ENCODE data around the gene FANK1. TPM values are rescaled to one million over a fixed set of nuclear protein-coding genes. Genes with fewer than 3 reads are reported as not detected.

The FANK1 gene
- polyA plus RNA-seq, 1 donor from 2014 or later, result 3.1 TPM

DNA sequence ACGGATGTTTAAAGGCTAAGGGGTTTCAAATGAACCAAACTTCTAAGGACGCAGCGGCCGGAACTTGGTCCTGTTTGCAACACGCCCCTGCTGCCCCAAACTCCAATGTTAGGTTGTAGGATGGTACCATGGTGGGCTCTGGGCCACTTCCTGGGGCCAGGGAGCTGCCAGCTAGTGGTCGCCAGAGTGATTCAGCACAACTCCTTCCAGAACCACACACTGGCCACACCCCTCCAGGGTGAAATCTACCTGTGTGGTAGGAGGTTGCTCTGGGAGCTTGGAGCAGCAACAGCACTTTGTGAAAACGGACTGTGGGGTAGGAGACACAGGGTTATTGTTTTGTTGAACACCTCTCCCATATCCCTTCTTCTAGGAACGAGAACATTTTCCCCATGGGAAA is 161.1 kb downstream of the FANK1 start:
- Histone ChIP-seq H3K36me3 (ENCODE audit: insufficient read depth, low read length) (no peaks in the 10 kb centered on the region), H3K9ac (ENCODE audit: low read length) (no peak overlapping the region), H3K9me3 (ENCODE audit: low read length) (no peaks in the 10 kb centered on the region), H3K27me3 (ENCODE audit: insufficient read depth, low read depth, low read length) (no peaks in the 10 kb centered on the region), H3K9me2 (ENCODE audit: insufficient read depth, low read length) (no peaks in the 10 kb centered on the region), H3K27ac (ENCODE audit: low read length) (no peak overlapping the region), H3K4me3 (ENCODE audit: low read length) (no peak overlapping the region), H4K20me1 (ENCODE audit: insufficient read depth) (no peaks in the 10 kb centered on the region), H2AFZ (ENCODE audit: low read depth, low read length) (no peak overlapping the region), H3K4me2 (ENCODE audit: low read length) (no peak overlapping the region), H3K79me2 (replicated peaks; ENCODE audit: insufficient read depth, low read length) (no peaks in the 10 kb centered on the region), H3F3A (ENCODE audit: insufficient read depth, low read length, poor library complexity, severe bottlenecking) (no peaks in the 10 kb centered on the region)
- TF ChIP-seq SMC3 (conservative IDR thresholded peaks at IDR 0.05; ENCODE audit: poor library complexity), result no peak
- TF ChIP-seq, protein P1, sequence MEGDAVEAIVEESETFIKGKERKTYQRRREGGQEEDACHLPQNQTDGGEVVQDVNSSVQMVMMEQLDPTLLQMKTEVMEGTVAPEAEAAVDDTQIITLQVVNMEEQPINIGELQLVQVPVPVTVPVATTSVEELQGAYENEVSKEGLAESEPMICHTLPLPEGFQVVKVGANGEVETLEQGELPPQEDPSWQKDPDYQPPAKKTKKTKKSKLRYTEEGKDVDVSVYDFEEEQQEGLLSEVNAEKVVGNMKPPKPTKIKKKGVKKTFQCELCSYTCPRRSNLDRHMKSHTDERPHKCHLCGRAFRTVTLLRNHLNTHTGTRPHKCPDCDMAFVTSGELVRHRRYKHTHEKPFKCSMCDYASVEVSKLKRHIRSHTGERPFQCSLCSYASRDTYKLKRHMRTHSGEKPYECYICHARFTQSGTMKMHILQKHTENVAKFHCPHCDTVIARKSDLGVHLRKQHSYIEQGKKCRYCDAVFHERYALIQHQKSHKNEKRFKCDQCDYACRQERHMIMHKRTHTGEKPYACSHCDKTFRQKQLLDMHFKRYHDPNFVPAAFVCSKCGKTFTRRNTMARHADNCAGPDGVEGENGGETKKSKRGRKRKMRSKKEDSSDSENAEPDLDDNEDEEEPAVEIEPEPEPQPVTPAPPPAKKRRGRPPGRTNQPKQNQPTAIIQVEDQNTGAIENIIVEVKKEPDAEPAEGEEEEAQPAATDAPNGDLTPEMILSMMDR (IDR thresholded peaks at IDR 0.05; ENCODE audit: poor library complexity, severe bottlenecking), result no peak

DNA sequence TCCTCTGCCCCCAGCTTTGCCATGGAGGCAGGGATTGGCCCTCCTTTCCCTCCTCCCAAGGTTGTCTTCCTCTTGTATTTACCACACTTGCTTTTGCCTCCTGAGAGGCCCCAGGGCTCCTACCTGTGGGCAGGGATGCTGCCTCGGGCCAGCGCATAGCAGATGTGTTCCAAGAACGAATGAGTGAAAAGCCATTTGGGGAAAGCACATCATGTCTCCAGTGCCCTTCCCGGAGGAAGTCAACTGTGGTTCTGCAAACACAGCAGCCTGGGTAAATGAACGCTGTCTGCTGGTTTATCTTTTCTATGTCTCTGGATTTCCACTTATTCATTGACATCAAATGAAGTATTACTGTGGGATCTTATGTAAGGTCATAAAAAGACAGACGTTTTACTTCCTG is 161.7 kb downstream of the FANK1 start:
- no peaks in the 10 kb centered on the region for H3K9me3 ChIP-seq (ENCODE audit: low read length)
- no peaks in the 10 kb centered on the region for H3K36me3 ChIP-seq (ENCODE audit: insufficient read depth, low read length)
- no peak overlapping the region for H3K9ac ChIP-seq (ENCODE audit: low read length)
- no peak overlapping the region for H2AFZ ChIP-seq (ENCODE audit: low read depth, low read length)
- no peaks in the 10 kb centered on the region for H3K27me3 ChIP-seq (ENCODE audit: insufficient read depth, low read depth, low read length)
- no peak overlapping the region for H3K27ac ChIP-seq (ENCODE audit: low read length)
- H4K20me1 ChIP-seq (ENCODE audit: insufficient read depth), result no peaks in the 10 kb centered on the region
- H3K4me2 ChIP-seq (ENCODE audit: low read length), result no peak overlapping the region
- no peaks in the 10 kb centered on the region for H3K79me2 ChIP-seq (replicated peaks; ENCODE audit: insufficient read depth, low read length)
- TF ChIP-seq, protein P2, sequence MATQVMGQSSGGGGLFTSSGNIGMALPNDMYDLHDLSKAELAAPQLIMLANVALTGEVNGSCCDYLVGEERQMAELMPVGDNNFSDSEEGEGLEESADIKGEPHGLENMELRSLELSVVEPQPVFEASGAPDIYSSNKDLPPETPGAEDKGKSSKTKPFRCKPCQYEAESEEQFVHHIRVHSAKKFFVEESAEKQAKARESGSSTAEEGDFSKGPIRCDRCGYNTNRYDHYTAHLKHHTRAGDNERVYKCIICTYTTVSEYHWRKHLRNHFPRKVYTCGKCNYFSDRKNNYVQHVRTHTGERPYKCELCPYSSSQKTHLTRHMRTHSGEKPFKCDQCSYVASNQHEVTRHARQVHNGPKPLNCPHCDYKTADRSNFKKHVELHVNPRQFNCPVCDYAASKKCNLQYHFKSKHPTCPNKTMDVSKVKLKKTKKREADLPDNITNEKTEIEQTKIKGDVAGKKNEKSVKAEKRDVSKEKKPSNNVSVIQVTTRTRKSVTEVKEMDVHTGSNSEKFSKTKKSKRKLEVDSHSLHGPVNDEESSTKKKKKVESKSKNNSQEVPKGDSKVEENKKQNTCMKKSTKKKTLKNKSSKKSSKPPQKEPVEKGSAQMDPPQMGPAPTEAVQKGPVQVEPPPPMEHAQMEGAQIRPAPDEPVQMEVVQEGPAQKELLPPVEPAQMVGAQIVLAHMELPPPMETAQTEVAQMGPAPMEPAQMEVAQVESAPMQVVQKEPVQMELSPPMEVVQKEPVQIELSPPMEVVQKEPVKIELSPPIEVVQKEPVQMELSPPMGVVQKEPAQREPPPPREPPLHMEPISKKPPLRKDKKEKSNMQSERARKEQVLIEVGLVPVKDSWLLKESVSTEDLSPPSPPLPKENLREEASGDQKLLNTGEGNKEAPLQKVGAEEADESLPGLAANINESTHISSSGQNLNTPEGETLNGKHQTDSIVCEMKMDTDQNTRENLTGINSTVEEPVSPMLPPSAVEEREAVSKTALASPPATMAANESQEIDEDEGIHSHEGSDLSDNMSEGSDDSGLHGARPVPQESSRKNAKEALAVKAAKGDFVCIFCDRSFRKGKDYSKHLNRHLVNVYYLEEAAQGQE (IDR thresholded peaks at IDR 0.05; ENCODE audit: borderline replicate concordance), result no peak
- TF ChIP-seq TAF1 (IDR thresholded peaks at IDR 0.05; ENCODE audit: low read depth), result no peak
- no peak for TF ChIP-seq MXI1 (conservative IDR thresholded peaks at IDR 0.05; ENCODE audit: poor library complexity, severe bottlenecking)
- TF ChIP-seq RAD21 (conservative IDR thresholded peaks at IDR 0.05), result no peak
- no peak for TF ChIP-seq SMC3 (conservative IDR thresholded peaks at IDR 0.05; ENCODE audit: poor library complexity)
- TF ChIP-seq POLR2AphosphoS5 (IDR thresholded peaks at IDR 0.05), result no peak
- TF ChIP-seq EP300 (conservative IDR thresholded peaks at IDR 0.05; ENCODE audit: poor library complexity, severe bottlenecking), result no peak
- TF ChIP-seq, protein P1 (IDR thresholded peaks at IDR 0.05; ENCODE audit: poor library complexity, severe bottlenecking), result no peak
- no peak for TF ChIP-seq EZH2 (IDR thresholded peaks at IDR 0.05; ENCODE audit: borderline replicate concordance, insufficient read depth, low read length, poor library complexity, severe bottlenecking)
- H3K4me3 ChIP-seq (ENCODE audit: low read length), result no peak overlapping the region
- H3K9me2 ChIP-seq (ENCODE audit: insufficient read depth, low read length), result no peaks in the 10 kb centered on the region
- H3F3A ChIP-seq (ENCODE audit: insufficient read depth, low read length, poor library complexity, severe bottlenecking), result no peaks in the 10 kb centered on the region

Measured in neural cell (in vitro differentiated cells).